ENCODE results near the gene MELK.

The MELK gene

DNA sequence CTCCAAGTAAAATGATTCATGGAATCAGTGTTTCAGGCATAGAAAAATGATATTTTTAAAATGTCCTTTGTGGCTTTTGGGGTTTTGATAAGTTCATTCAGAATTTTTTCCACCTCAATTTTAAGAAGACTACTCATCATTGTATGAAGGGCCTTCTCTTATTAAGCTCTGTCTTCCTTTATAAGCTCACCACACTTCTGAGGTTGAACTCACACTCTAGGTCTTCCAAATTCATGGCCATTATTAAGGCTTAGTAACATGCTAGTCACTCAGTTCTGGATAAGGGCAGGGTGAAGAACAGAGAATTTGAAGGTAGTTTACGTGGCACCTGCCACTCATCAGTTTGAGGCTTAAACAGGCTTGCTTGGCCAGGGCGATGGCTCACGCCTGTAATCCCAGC, 4.2 kb downstream of the MELK start:
- Histone ChIP-seq H3K36me3 (ENCODE audit: insufficient read depth, low read length) (peaks cover 6% of the 10 kb centered on the region; the same call in 1 of the 2 replicates), H2AFZ (ENCODE audit: low read length, unreplicated experiment) (no peak overlapping the region), H3K27me3 (ENCODE audit: insufficient read depth, low read length) (no peaks in the 10 kb centered on the region), H3K79me2 (ENCODE audit: control insufficient read depth, insufficient read depth, low read length, unreplicated experiment) (peaks cover 84% of the 10 kb centered on the region), H3K27ac (ENCODE audit: low read depth, low read length) (no peak overlapping the region), H3K4me1 (ENCODE audit: control insufficient read depth, insufficient read depth, low read length, unreplicated experiment) (peaks cover 28% of the 10 kb centered on the region), H3K4me3 (ENCODE audit: low read depth, low read length) (no peak overlapping the region)

DNA sequence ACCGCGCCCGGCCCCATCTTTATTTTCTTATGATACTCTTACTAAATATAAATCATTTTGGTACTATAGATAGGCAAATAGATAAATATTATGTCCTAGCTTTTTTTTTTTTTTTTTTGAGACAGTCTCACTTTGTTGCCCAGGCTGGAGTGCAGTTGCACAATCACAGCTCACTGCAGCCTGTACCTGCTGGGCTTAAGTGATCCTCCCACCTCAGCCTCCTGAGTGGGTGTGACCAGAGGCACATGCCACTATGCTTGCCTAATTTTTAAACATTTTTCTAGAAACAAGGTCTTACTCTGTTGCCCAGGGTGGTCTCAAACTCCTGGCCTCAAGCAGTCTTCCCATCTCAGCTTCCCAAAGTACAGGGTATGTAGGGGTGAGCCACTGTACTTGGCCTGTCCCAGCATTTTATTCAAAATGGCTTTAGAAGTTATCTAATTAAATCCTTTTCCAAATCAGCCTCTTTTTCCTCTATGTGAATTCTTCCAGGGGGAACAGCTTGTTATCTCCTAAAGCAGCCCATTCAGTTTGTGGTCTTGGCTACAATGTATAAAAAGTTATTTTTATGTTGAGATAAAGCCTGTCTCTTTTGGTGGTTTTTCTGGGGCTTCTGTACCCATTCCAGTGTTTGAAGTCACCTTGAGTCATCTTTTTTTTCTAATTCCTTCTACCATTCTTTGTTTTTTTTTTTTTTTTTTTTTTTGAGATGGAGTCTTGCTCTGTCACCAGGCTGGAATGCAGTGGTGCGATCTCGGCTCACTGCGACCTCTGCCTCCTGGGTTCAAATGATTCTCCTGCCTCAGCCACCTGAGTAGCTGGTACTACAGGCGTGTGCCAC, 12.1 kb downstream of the MELK start:
- peak overlapping the region; percentile 77 for H3K27ac ChIP-seq (ENCODE audit: low read depth, low read length)
- peaks cover 17% of the 10 kb centered on the region for H3K36me3 ChIP-seq (ENCODE audit: insufficient read depth, low read length)
- peaks cover 62% of the 10 kb centered on the region for H3K79me2 ChIP-seq (ENCODE audit: control insufficient read depth, insufficient read depth, low read length, unreplicated experiment)

DNA sequence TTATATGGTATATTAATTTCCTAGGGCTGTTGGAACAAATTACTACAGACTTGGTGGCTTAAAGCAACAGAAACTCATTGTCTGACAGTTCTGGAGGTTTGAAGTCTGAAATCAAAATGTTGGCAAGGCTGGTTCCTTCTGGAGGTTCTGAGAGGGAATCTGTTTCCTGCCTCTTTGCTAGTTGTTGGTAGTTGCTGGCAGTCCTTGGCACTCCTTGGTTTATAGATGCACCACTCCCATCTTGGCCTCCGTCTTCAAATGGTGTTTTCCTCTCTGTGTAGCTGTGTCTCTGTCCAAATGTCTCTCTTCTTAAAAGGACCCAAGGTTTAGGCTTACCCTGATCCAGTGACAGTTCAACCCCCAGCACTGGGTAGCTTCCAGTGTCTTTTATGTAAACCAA, 17.5 kb downstream of the MELK start:
- no peak overlapping the region for H3K4me3 ChIP-seq (ENCODE audit: low read depth, low read length)
- H3K27ac ChIP-seq (ENCODE audit: low read depth, low read length): no peak overlapping the region
- H3K36me3 ChIP-seq (ENCODE audit: insufficient read depth, low read length): peaks cover 16% of the 10 kb centered on the region; the same call in 1 of the 2 replicates
- H2AFZ ChIP-seq (ENCODE audit: low read length, unreplicated experiment): no peak overlapping the region
- no peaks in the 10 kb centered on the region for H3K4me1 ChIP-seq (ENCODE audit: control insufficient read depth, insufficient read depth, low read length, unreplicated experiment)
- H3K27me3 ChIP-seq (ENCODE audit: insufficient read depth, low read length): no peaks in the 10 kb centered on the region
- H3K79me2 ChIP-seq (ENCODE audit: control insufficient read depth, insufficient read depth, low read length, unreplicated experiment): peaks cover 62% of the 10 kb centered on the region

More for the DNA sequence above, 12.1 kb downstream of the MELK start:
- peaks cover 6% of the 10 kb centered on the region for H3K4me1 ChIP-seq (ENCODE audit: control insufficient read depth, insufficient read depth, low read length, unreplicated experiment)
- no peak overlapping the region for H3K4me3 ChIP-seq (ENCODE audit: low read depth, low read length)
- H2AFZ ChIP-seq (ENCODE audit: low read length, unreplicated experiment): no peak overlapping the region
- no peaks in the 10 kb centered on the region for H3K27me3 ChIP-seq (ENCODE audit: insufficient read depth, low read length)

DNA sequence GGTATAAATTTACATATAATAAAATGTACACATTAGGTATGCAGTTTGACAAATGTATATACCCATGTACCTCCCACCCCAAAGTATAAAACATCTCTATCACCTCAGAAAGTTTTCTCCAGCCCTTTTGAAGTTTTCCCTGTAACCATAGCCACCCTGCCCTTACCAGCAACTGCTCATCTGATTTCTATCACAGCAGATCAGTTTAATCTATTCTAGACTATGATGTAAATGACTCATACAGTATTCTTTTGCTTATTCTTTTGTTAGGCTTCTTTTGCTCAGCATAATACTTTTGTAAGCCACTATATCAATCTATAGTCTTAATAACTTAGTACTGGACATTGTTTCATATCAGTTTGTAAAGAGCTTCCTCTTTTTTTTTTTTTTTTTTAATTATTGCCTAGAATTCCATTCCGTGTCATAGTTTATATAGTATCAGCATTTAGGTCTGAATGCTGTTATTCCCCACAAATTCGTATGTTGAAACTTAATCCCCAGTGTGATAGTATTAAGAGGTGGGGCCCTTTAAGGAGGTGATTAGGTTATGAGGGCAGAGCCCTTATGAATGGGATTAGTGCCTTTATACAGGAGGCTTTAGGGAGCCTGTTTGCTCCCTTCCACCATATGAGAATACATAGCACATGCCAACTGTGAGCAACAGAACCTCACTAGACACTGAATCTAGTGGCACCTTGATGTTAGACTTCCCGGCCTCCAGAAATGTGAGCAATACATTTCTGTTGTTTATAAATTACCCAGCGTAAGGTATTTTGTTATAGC, 20.3 kb downstream of the MELK start:
- Histone ChIP-seq H2AFZ (ENCODE audit: low read length, unreplicated experiment) (no peak overlapping the region), H3K4me1 (ENCODE audit: control insufficient read depth, insufficient read depth, low read length, unreplicated experiment) (no peaks in the 10 kb centered on the region), H3K27me3 (ENCODE audit: insufficient read depth, low read length) (no peaks in the 10 kb centered on the region), H3K36me3 (ENCODE audit: insufficient read depth, low read length) (peaks cover 23% of the 10 kb centered on the region; the same call in 1 of the 2 replicates), H3K27ac (ENCODE audit: low read depth, low read length) (no peak overlapping the region; the same call in 1 of the 2 replicates), H3K4me3 (ENCODE audit: low read depth, low read length) (no peak overlapping the region), H3K79me2 (ENCODE audit: control insufficient read depth, insufficient read depth, low read length, unreplicated experiment) (peaks cover 54% of the 10 kb centered on the region)

DNA sequence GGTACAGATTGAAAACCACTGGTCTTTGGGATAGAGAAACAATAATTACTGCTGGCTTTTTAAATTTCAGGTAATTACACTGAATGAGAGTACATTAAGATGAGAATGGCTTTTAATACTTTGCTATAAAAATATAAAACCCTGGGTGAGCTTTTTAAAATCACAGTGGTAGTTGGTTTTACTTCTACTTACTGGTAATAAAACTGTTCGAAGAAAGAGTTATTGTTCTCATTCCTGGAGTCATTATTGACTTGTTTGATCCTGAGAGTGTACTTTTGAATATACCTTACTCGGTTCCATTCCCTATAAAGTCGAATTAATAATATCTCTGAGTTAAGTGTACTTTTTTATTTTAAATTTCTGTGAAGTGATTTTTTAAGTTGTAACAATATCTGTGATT, 21.5 kb downstream of the MELK start:
- Histone ChIP-seq H3K79me2 (ENCODE audit: control insufficient read depth, insufficient read depth, low read length, unreplicated experiment) (peaks cover 52% of the 10 kb centered on the region), H3K4me3 (ENCODE audit: low read depth, low read length) (no peak overlapping the region), H3K27me3 (ENCODE audit: insufficient read depth, low read length) (no peaks in the 10 kb centered on the region), H2AFZ (ENCODE audit: low read length, unreplicated experiment) (no peak overlapping the region), H3K27ac (ENCODE audit: low read depth, low read length) (no peak overlapping the region), H3K36me3 (ENCODE audit: insufficient read depth, low read length) (peaks cover 18% of the 10 kb centered on the region; the same call in 1 of the 2 replicates), H3K4me1 (ENCODE audit: control insufficient read depth, insufficient read depth, low read length, unreplicated experiment) (no peaks in the 10 kb centered on the region)

DNA sequence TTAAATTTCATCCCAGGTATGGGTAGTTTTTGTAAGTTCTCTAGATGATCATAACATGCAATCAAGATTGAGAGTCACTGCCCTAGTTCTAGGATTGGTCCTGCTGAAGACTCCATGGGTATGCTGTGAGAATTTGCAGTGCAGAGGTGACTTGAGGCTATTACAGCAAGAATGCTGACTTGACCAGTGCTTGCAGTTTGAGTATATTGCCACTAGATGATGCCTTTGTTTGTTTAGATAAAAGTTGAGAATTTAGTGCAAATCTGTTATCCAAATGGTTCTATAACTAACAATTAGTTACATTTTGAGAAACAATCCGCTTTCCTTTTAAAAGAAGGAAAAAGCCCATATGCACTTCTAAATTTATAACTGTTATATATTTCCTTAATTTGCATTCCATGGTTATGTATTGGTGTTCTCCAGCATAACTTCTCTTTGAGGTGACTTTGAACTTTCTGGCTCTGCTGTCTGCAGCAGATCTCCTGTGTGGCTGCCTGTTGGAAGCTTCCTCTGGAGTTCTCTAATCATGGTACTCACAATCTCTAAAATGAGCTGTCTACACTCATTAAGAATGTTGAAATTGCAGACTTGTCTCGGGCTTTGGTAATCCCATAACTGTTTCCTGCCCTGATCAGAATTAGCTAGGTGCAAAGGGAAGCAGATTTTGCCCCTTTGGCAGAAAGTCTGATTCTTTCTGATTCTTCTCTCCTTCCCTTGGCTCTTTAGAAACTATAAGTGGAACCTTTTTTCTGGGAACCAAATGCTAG, 24.9 kb downstream of the MELK start:
- Histone ChIP-seq H3K27me3 (ENCODE audit: insufficient read depth, low read length) (no peaks in the 10 kb centered on the region), H3K4me3 (ENCODE audit: low read depth, low read length) (no peak overlapping the region), H3K79me2 (ENCODE audit: control insufficient read depth, insufficient read depth, low read length, unreplicated experiment) (peaks cover 43% of the 10 kb centered on the region), H3K4me1 (ENCODE audit: control insufficient read depth, insufficient read depth, low read length, unreplicated experiment) (peaks cover 1% of the 10 kb centered on the region), H3K27ac (ENCODE audit: low read depth, low read length) (no peak overlapping the region), H3K36me3 (ENCODE audit: insufficient read depth, low read length) (peaks cover 22% of the 10 kb centered on the region), H2AFZ (ENCODE audit: low read length, unreplicated experiment) (no peak overlapping the region)

DNA sequence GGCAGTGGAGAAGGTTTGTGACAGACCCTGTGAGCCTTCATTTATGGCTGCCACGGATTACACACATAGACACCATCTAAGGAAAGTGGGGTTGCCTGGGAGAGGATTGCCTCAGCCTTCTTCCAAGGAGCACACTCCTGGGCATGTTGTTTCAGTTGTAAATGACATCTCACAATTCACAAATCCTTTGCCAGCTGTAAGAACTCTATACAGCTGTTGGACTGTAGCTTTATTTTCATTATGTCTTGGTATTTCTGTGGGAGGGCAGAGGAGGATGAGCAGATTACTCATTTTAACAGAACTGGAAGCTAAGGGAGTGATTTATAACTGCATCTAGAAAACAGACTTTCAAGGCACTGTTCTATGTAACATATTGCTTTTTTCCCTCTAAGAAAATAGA, 25.6 kb downstream of the MELK start:
- H3K27ac ChIP-seq (ENCODE audit: low read depth, low read length): no peak overlapping the region
- H3K4me1 ChIP-seq (ENCODE audit: control insufficient read depth, insufficient read depth, low read length, unreplicated experiment): peaks cover 8% of the 10 kb centered on the region
- peaks cover 46% of the 10 kb centered on the region for H3K79me2 ChIP-seq (ENCODE audit: control insufficient read depth, insufficient read depth, low read length, unreplicated experiment)
- H3K27me3 ChIP-seq (ENCODE audit: insufficient read depth, low read length): no peaks in the 10 kb centered on the region
- H3K4me3 ChIP-seq (ENCODE audit: low read depth, low read length): no peak overlapping the region
- peaks cover 22% of the 10 kb centered on the region for H3K36me3 ChIP-seq (ENCODE audit: insufficient read depth, low read length)
- no peak overlapping the region for H2AFZ ChIP-seq (ENCODE audit: low read length, unreplicated experiment)

DNA sequence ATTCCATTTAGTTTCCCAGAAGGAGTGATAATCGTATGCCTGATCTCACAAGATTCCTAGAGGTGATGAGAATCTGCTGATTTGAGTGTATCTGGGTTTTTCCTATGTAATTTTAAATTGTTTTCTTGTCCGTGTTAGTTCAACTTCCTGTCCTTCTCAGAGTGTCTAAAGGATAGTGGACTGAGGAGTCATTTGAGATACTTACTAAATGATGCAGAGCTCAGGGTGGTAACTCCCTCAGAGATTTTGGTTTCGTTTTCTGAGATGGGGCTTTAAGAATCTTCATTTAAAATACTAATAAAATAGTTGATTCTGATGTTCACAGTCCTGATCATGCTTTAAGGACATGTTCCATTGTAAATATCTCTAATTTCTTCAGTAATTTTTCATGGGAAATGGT, 30.3 kb downstream of the MELK start:
- Histone ChIP-seq H3K27ac (ENCODE audit: low read depth, low read length) (peak overlapping the region; percentile 85), H3K36me3 (ENCODE audit: insufficient read depth, low read length) (peaks cover 22% of the 10 kb centered on the region), H2AFZ (ENCODE audit: low read length, unreplicated experiment) (peak overlapping the region; percentile 79), H3K79me2 (ENCODE audit: control insufficient read depth, insufficient read depth, low read length, unreplicated experiment) (peaks cover 47% of the 10 kb centered on the region), H3K27me3 (ENCODE audit: insufficient read depth, low read length) (no peaks in the 10 kb centered on the region), H3K4me3 (ENCODE audit: low read depth, low read length) (peak overlapping the region; percentile 55), H3K4me1 (ENCODE audit: control insufficient read depth, insufficient read depth, low read length, unreplicated experiment) (peaks cover 9% of the 10 kb centered on the region)

DNA sequence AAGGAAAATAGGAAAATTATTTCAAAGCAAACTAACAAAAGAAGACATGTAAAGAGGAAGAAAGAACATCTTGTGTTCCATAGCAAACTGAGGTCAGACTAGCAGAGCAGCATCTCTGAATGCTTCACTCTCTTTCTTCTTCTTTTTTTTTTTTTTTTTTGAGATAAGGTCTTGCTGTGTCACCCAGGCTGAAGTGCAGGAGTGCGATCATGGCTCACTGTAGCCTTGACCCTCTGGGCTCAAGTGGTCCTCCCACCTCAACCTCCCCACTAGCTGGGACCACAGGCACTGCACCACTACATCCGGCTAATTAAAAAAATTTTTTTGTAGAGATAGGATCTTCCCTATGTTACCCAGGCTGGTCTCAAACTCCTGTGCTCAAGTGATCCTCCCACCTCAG, 36.6 kb downstream of the MELK start:
- H3K4me3 ChIP-seq (ENCODE audit: low read depth, low read length): no peak overlapping the region
- H2AFZ ChIP-seq (ENCODE audit: low read length, unreplicated experiment): no peak overlapping the region
- no peaks in the 10 kb centered on the region for H3K27me3 ChIP-seq (ENCODE audit: insufficient read depth, low read length)
- no peaks in the 10 kb centered on the region for H3K4me1 ChIP-seq (ENCODE audit: control insufficient read depth, insufficient read depth, low read length, unreplicated experiment)
- no peak overlapping the region for H3K27ac ChIP-seq (ENCODE audit: low read depth, low read length)
- H3K36me3 ChIP-seq (ENCODE audit: insufficient read depth, low read length): peaks cover 28% of the 10 kb centered on the region
- peaks cover 30% of the 10 kb centered on the region for H3K79me2 ChIP-seq (ENCODE audit: control insufficient read depth, insufficient read depth, low read length, unreplicated experiment)

DNA sequence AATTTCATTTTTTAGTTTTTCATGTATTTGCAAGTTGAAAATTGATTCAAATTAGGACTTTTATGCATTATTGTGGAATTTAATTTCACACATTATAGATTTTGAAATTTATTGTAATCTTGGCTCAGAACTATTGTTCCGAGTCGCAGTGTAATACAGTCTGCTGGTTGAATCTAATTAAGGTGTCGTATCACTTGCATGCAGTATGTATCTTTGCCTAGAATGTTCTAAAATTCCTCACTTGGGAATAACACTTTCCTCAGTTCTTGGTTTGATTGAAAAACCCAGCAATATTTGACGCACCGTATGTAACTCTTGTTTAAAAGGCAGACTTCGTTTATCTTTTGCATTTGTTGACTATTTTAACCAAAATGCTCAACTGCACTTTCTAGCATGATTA, 49.4 kb downstream of the MELK start:
- H3K27ac ChIP-seq (ENCODE audit: low read depth, low read length): no peak overlapping the region
- H3K4me1 ChIP-seq (ENCODE audit: control insufficient read depth, insufficient read depth, low read length, unreplicated experiment): peaks cover 35% of the 10 kb centered on the region
- H3K36me3 ChIP-seq (ENCODE audit: insufficient read depth, low read length): no peaks in the 10 kb centered on the region
- no peak overlapping the region for H3K4me3 ChIP-seq (ENCODE audit: low read depth, low read length)
- peaks cover 43% of the 10 kb centered on the region for H3K79me2 ChIP-seq (ENCODE audit: control insufficient read depth, insufficient read depth, low read length, unreplicated experiment)
- H2AFZ ChIP-seq (ENCODE audit: low read length, unreplicated experiment): no peak overlapping the region
- no peaks in the 10 kb centered on the region for H3K27me3 ChIP-seq (ENCODE audit: insufficient read depth, low read length)
